HCT116 (cell line): ENCODE data around the gene KCNJ14.

ENCODE experiments used
- ELF1 ChIP-seq: IDR thresholded peaks from 2 replicates; pipeline ENCODE4 v1.6.1; 2012; ENCODE audit warnings: low read depth, borderline replicate concordance
- EZH2 ChIP-seq: fragments of 200-600 bp; sonication (generic); IDR thresholded peaks from 2 replicates; pipeline ENCODE4 v1.6.1; 2017; ENCODE audit warnings: antibody characterized with exemption, mixed run types
- JUND ChIP-seq: IDR thresholded peaks from 2 replicates; pipeline ENCODE4 v1.6.1; 2012
- POLR2A ChIP-seq: IDR thresholded peaks from 2 replicates; pipeline ENCODE4 v1.7.0; 2011; ENCODE audit warnings: borderline replicate concordance; ENCODE audit not compliant: insufficient read depth, insufficient read length; ENCODE audit errors: extremely low read depth
- POLR2AphosphoS5 ChIP-seq: IDR thresholded peaks from 2 replicates; pipeline ENCODE4 v1.6.1; 2011; ENCODE audit warnings: mild to moderate bottlenecking, low read depth, low read length, moderate library complexity
- ZNF274 ChIP-seq: fragments of 200-500 bp; sonication (Bioruptor generic); IDR thresholded peaks from 2 replicates; pipeline ENCODE4 v1.6.1; 2014; ENCODE audit warnings: mild to moderate bottlenecking, low read depth, low read length, inconsistent platforms
- TF ChIP-seq, protein P1 (sequence below), 3 experiments: fragments of 200-600 bp in 1 of 3; sonication (generic) in 1 of 3; IDR thresholded peaks in 2 of 3; conservative IDR thresholded peaks in 1 of 3; 2 replicates each; pipeline ENCODE4 v1.5.1; 2012 to 2017; ENCODE audit warnings: low read depth in 2 of 3, low read length in 2 of 3, antibody characterized with exemption in 1 of 3, borderline replicate concordance in 1 of 3, control low read depth in 1 of 3, mild to moderate bottlenecking in 1 of 3, mixed read lengths in 1 of 3, mixed run types in 1 of 3, moderate library complexity in 1 of 3; ENCODE audit not compliant: insufficient read depth in 1 of 3

GRCh38 chr19:48514123-48514458, 58.7 kb downstream of the KCNJ14 start:
- TF ChIP-seq, protein P1, sequence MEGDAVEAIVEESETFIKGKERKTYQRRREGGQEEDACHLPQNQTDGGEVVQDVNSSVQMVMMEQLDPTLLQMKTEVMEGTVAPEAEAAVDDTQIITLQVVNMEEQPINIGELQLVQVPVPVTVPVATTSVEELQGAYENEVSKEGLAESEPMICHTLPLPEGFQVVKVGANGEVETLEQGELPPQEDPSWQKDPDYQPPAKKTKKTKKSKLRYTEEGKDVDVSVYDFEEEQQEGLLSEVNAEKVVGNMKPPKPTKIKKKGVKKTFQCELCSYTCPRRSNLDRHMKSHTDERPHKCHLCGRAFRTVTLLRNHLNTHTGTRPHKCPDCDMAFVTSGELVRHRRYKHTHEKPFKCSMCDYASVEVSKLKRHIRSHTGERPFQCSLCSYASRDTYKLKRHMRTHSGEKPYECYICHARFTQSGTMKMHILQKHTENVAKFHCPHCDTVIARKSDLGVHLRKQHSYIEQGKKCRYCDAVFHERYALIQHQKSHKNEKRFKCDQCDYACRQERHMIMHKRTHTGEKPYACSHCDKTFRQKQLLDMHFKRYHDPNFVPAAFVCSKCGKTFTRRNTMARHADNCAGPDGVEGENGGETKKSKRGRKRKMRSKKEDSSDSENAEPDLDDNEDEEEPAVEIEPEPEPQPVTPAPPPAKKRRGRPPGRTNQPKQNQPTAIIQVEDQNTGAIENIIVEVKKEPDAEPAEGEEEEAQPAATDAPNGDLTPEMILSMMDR (IDR thresholded peaks at IDR 0.05 in 2 of 3, conservative IDR thresholded peaks at IDR 0.05 in 1 of 3; ENCODE audit: borderline replicate concordance in 1 of 3, insufficient read depth in 1 of 3, low read depth in 2 of 3, low read length in 2 of 3): no peak
- TF ChIP-seq JUND (no peak), POLR2AphosphoS5 (no peak), POLR2A (no peak), ELF1 (no peak), ZNF274 (no peak), EZH2 (no peak)
